Skin epidermis (tissue), 12 donors: ENCODE results near the gene DCLK2.
"Not testable (repeated sequence)": the region's sequence is repeated elsewhere in the genome, so short reads cannot be mapped to it uniquely, and the experiment has no call there.

Source experiments
- H3K27ac ChIP-seq, 21 experiments: fragments of 200-600 bp; sonication (generic) in 11 of 21; one replicate each; pipeline ENCODE4 v1.5.0; 2020; ENCODE audit warnings: mild to moderate bottlenecking in 3 of 21, inconsistent platforms in 2 of 21, moderate library complexity in 2 of 21
- H3K4me3 ChIP-seq, 7 experiments: fragments of 200-600 bp; sonication (generic) in 2 of 7; one replicate each; pipeline ENCODE4 v1.5.0; 2020; ENCODE audit warnings: inconsistent platforms in 2 of 7, mild to moderate bottlenecking in 2 of 7, moderate library complexity in 1 of 7

Gene DCLK2

GRCh38 chr4:150142831-150143230 lies 64.6 kb downstream of the DCLK2 start:
- no peak overlapping the region for H3K27ac ChIP-seq

DNA sequence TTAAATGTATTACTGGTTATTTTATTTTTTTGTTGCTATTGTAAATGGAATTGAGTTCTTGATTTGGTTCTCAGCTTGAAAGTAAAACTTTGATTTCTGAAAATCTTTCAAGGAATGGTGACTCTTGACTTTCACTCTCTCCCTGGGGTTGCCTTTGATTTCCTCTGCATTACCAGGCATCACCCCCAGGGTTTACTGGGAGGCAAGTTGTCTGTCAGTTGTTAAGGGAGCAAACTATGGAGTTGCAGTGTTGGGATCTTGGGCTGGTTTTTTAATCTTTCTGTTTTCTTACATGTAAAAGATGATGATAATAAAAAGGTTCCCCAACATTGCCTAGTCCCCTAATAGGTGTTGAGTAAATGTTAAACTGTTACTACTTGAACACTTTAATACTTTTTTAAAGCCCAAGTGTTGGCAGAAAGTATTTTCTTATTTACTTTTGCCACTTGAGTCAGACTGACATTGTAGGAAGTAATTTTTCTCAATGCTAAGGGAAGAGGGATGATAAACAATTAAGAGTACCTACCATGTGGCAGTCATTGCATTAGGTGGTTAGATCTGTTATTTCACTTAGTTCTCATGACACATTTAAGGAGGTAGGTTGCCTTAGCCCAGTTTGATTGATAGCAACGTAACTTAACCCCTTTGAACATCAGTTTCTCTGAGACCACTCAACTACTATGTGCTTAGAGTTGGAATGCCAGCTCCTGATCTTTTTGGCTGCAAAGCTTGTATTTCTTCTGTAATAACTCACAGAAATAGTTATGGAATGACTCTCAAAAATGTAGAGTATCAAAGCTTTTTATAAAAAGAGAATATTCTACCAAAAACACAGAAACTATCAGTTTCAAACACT lies 67.1 kb downstream of the DCLK2 start:
- no peak overlapping the region for H3K4me3 ChIP-seq
- H3K27ac ChIP-seq: no peak overlapping the region

More at GRCh38 chr4:150142831-150143230, 64.6 kb downstream of the DCLK2 start:
- no peak overlapping the region for H3K4me3 ChIP-seq

DNA sequence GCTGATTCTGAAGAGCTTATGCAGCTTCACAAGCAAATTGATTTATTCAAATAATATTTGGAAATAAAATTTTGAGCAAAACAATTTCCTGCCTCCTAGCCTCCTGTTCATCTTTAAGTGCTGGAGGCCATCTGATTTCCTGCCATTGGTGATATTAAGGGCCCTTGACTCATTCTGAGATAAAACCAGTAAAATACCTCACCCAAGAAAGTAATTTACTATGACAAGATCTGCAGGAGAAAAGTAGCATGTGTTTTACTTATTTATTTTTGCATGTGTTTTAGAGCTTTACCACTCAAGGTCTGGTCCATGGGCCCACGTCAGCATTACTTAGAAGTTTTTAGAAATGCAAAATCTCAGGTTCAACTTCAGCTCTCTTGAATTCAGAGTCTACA lies 67.7 kb downstream of the DCLK2 start:
- no peak overlapping the region for H3K4me3 ChIP-seq
- H3K27ac ChIP-seq: no peak overlapping the region

- H3K27ac ChIP-seq: no peak overlapping the region
- H3K4me3 ChIP-seq: no peak overlapping the region
Measured at GRCh38 chr4:150149381-150149780, 71.1 kb downstream of the DCLK2 start.

DNA sequence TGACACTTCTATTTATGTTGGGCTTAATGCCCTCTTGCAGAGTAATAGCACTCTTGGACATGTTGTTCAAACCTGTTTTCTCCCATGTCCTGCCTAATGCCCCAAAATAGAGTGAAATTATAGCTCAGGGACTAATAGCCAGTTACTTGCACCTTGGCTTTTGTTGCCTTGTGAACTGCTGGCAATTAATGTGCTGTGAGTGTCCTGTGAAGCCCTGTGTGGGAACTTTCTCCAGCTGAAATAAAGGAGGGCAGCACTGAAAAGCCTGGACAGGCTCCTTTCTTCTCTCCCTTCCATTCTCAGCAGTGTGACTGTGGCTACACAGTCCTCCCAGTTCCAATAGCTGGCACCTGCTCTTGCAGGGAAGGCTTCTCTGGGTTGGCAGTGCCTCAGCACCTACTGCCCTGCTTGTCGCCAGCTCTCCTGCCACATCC lies 72.4 kb downstream of the DCLK2 start:
- no peak overlapping the region for H3K4me3 ChIP-seq
- H3K27ac ChIP-seq: no peak overlapping the region

- no peak overlapping the region for H3K4me3 ChIP-seq
- no peak overlapping the region for H3K27ac ChIP-seq
Measured at GRCh38 chr4:150152766-150153165, 74.5 kb downstream of the DCLK2 start.

DNA sequence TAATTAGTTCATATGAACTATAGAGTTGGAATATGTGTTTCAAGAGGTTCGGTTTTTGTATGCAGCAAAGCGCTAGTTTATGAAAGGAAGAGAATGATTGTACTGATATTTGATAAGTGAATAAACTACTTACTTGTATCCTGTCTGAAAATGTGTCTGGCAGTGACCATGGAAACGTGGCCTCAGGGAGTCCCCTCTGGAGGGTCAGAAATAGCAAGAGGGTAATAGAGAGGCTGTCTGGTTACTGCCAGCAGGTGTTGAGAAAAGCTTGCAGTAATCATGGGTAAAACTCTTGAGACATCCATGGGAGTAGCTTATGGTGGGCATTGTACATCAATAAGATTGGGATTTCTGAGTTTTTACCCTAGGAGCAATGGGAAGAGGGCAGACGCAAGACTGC lies 77.1 kb downstream of the DCLK2 start:
- Histone ChIP-seq H3K27ac (no peak overlapping the region), H3K4me3 (no peak overlapping the region)

- Histone ChIP-seq H3K4me3 (no peak overlapping the region), H3K27ac (no peak overlapping the region)
Measured at GRCh38 chr4:150156543-150156942, 78.3 kb downstream of the DCLK2 start.

- H3K27ac ChIP-seq: no peak overlapping the region
Measured at GRCh38 chr4:150158041-150158440, 79.8 kb downstream of the DCLK2 start.

DNA sequence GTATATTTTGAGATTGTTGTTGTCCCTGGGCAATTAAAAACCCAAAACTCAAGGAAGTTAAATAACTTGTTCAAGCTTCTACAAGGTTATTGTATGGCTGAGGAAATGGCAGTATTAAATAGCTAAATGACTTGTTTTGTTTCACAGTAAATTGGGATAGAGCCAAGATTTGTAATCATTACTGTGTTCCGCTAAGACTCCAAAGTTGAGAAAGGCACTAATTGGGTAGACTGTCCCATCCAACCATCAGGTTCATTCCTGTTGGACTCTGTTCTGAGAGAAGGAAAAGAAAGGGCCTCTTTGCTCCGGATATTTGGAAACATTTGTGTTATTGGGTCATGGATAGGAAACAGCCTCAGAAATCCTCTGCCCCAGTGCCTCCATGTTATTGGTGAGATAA lies 82.2 kb downstream of the DCLK2 start:
- Histone ChIP-seq H3K4me3 (no peak overlapping the region), H3K27ac (peak overlapping the region in 1 of 21 experiments; percentile 43)

More at GRCh38 chr4:150158041-150158440, 79.8 kb downstream of the DCLK2 start:
- H3K4me3 ChIP-seq: no peak overlapping the region

GRCh38 chr4:150161109-150161508 lies 82.9 kb downstream of the DCLK2 start:
- Histone ChIP-seq H3K27ac (no peak overlapping the region), H3K4me3 (no peak overlapping the region)

GRCh38 chr4:150162020-150162419 lies 83.8 kb downstream of the DCLK2 start:
- H3K4me3 ChIP-seq, H3K27ac ChIP-seq: not testable (repeated sequence)

GRCh38 chr4:150164055-150164454 lies 85.8 kb downstream of the DCLK2 start:
- Histone ChIP-seq H3K4me3 (no peak overlapping the region), H3K27ac (no peak overlapping the region)

GRCh38 chr4:150164956-150165629 lies 86.8 kb downstream of the DCLK2 start:
- Histone ChIP-seq H3K27ac (no peak overlapping the region), H3K4me3 (no peak overlapping the region)

GRCh38 chr4:150167054-150167453 lies 88.8 kb downstream of the DCLK2 start:
- no peak overlapping the region for H3K27ac ChIP-seq
- H3K4me3 ChIP-seq: no peak overlapping the region

DNA sequence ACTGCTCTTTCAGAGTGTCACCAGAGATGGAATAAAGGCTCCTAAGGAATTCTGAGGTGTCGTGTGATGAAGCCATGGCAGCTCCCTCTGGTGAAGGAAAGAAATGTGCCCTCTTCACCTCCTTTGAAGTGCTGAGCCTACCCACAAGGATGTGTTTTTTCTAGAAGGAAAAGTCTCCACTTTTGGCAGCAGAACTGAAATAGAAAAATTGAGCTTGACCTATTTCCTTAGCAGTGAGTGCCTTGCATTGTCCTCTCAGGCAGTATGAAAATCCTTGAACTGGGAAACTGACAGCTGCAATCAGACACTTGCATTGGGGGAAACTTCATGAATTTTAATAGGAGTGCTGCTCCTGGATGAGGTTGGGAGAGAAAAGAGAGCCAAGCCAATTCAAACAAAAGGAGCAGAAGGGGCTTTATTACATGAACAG lies 95.2 kb downstream of the DCLK2 start:
- H3K4me3 ChIP-seq: no peak overlapping the region
- peak overlapping the region in 3 of 21 experiments; percentile 4 to 70 (median 27) for H3K27ac ChIP-seq

- peak overlapping the region in 4 of 21 experiments; percentile 4 to 70 (median 18) for H3K27ac ChIP-seq
- H3K4me3 ChIP-seq: no peak overlapping the region
Measured at GRCh38 chr4:150173982-150174398, 95.7 kb downstream of the DCLK2 start.

GRCh38 chr4:150176547-150176946 lies 98.3 kb downstream of the DCLK2 start:
- Histone ChIP-seq H3K4me3 (no peak overlapping the region), H3K27ac (peak overlapping the region in 5 of 21 experiments; percentile 0 to 27 (median 12))

DNA sequence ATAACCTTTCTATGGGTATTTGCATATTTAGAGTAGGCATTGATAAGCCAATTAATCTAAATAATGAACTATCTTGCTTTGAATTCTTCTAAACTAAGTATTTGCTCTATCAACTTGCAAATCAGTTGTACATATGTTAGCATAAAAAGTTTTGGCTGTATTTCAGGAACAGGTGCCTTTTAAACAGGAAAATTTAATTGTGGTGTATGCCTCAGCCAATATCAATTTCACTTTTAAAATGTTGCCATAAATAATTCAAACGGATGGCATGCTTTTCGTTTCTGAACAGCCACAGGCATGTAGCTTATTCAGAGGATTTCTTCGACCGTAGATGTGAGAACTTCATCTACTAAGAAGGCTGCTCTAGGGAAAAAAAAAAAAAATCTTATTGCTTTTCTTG lies 99.9 kb downstream of the DCLK2 start:
- Histone ChIP-seq H3K27ac (no peak overlapping the region), H3K4me3 (no peak overlapping the region)

GRCh38 chr4:150181536-150181935 lies 103.3 kb downstream of the DCLK2 start:
- Histone ChIP-seq H3K27ac (no peak overlapping the region), H3K4me3 (no peak overlapping the region)

DNA sequence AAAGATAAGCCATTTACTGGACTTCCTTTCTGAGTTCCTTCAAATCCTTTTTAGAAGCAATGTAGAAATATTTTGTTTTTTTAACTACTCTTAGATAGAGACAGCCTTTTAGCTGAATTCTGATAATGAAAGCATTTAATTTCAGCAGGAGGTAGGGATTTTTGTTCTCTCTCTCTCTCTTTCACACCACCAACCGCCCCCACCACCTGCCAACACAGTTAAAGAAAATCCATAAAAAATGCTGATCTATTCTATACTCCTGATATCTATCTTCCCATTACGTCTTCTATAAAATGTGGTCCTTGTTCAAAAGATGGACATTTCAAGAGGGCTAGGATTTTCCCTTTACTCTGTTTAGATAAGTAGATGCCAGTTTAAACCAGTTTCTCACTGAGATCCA lies 104.5 kb downstream of the DCLK2 start:
- no peak overlapping the region for H3K4me3 ChIP-seq
- no peak overlapping the region for H3K27ac ChIP-seq
